Measurements from ENCODE around the gene PRKAG3. TPM values are rescaled to one million over a fixed set of nuclear protein-coding genes. Genes with fewer than 3 reads are reported as not detected.

Gene PRKAG3
- total RNA-seq, 1 donor from 2014 or later = not detected

GRCh38 chr2:218878486-218878885 is 46.9 kb upstream of the PRKAG3 start:
- no peak for DNase-seq (ENCODE audit: low read depth, low spot score)
- peaks cover 94% of the 10 kb centered on the region for H3K27me3 Mint-ChIP-seq (ENCODE audit: low read depth)
- H3K36me3 Mint-ChIP-seq (ENCODE audit: low read depth) = peaks cover 2% of the 10 kb centered on the region
- no peak overlapping the region for H3K4me3 Mint-ChIP-seq
- no peak overlapping the region for H3K27ac Mint-ChIP-seq (ENCODE audit: unreplicated experiment)
- H3K4me1 Mint-ChIP-seq = no peaks in the 10 kb centered on the region
- H3K9me3 Mint-ChIP-seq = no peaks in the 10 kb centered on the region
- no peak for TF ChIP-seq CTCF (conservative IDR thresholded peaks at IDR 0.05)

GRCh38 chr2:218877891-218878290 is 46.3 kb upstream of the PRKAG3 start:
- no peaks in the 10 kb centered on the region for H3K4me1 Mint-ChIP-seq
- peaks cover 95% of the 10 kb centered on the region for H3K27me3 Mint-ChIP-seq (ENCODE audit: low read depth)

GRCh38 chr2:218877331-218877730 is 45.7 kb upstream of the PRKAG3 start:
- H3K9me3 Mint-ChIP-seq = no peaks in the 10 kb centered on the region
- peaks cover 95% of the 10 kb centered on the region for H3K27me3 Mint-ChIP-seq (ENCODE audit: low read depth)
- TF ChIP-seq CTCF (conservative IDR thresholded peaks at IDR 0.05) = no peak
- H3K27ac Mint-ChIP-seq (ENCODE audit: unreplicated experiment) = no peak overlapping the region
- no peak for DNase-seq (ENCODE audit: low read depth, low spot score)
- H3K36me3 Mint-ChIP-seq (ENCODE audit: low read depth) = peaks cover 2% of the 10 kb centered on the region
- H3K4me1 Mint-ChIP-seq = no peaks in the 10 kb centered on the region
- H3K4me3 Mint-ChIP-seq = no peak overlapping the region

More at GRCh38 chr2:218877891-218878290, 46.3 kb upstream of the PRKAG3 start:
- H3K36me3 Mint-ChIP-seq (ENCODE audit: low read depth) = peaks cover 2% of the 10 kb centered on the region
- H3K9me3 Mint-ChIP-seq = no peaks in the 10 kb centered on the region
- no peak for TF ChIP-seq CTCF (conservative IDR thresholded peaks at IDR 0.05)
- no peak for DNase-seq (ENCODE audit: low read depth, low spot score)
- no peak overlapping the region for H3K4me3 Mint-ChIP-seq
- no peak overlapping the region for H3K27ac Mint-ChIP-seq (ENCODE audit: unreplicated experiment)

GRCh38 chr2:218876562-218877219 is 45.1 kb upstream of the PRKAG3 start:
- no peak overlapping the region for H3K27ac Mint-ChIP-seq (ENCODE audit: unreplicated experiment)
- peaks cover under 1% of the 10 kb centered on the region for H3K36me3 Mint-ChIP-seq (ENCODE audit: low read depth)
- no peaks in the 10 kb centered on the region for H3K4me1 Mint-ChIP-seq
- peak overlapping the region; percentile 0 for H3K4me3 Mint-ChIP-seq
- TF ChIP-seq CTCF (conservative IDR thresholded peaks at IDR 0.05) = peak; percentile 93
- no peaks in the 10 kb centered on the region for H3K9me3 Mint-ChIP-seq
- peak; percentile 73 for DNase-seq (ENCODE audit: low read depth, low spot score)
- H3K27me3 Mint-ChIP-seq (ENCODE audit: low read depth) = peaks cover 95% of the 10 kb centered on the region

- Mint-ChIP-seq H3K9me3 (no peaks in the 10 kb centered on the region), H3K27ac (ENCODE audit: unreplicated experiment) (no peak overlapping the region), H3K4me3 (no peak overlapping the region), H3K36me3 (ENCODE audit: low read depth) (no peaks in the 10 kb centered on the region), H3K27me3 (ENCODE audit: low read depth) (peaks cover 93% of the 10 kb centered on the region), H3K4me1 (no peaks in the 10 kb centered on the region)
- DNase-seq (ENCODE audit: low read depth, low spot score) = no peak
- TF ChIP-seq CTCF (conservative IDR thresholded peaks at IDR 0.05) = no peak
These were observed 44.2 kb upstream of the PRKAG3 start for GRCh38 chr2:218875692-218876246.

Measured in neural crest cell (in vitro differentiated cells).